ENCODE measurements around the gene TBC1D2B. TPM values are rescaled to one million over a fixed set of nuclear protein-coding genes. Genes with fewer than 3 reads are reported as not detected.
"Not testable (repeated sequence)": the region's sequence is repeated elsewhere in the genome, so short reads cannot be mapped to it uniquely, and the experiment has no call there.

TBC1D2B gene
- total RNA-seq, 1 donor from 2014 or later, result 22.1 TPM

- H3K27me3 Mint-ChIP-seq, result no peaks in the 10 kb centered on the region
- peak; percentile 64 for DNase-seq (ENCODE audit: extremely low spot score, unreplicated experiment)
- H3K4me3 Mint-ChIP-seq, result no peak overlapping the region
- no peaks in the 10 kb centered on the region for H3K4me1 Mint-ChIP-seq (ENCODE audit: unreplicated experiment)
- H3K36me3 Mint-ChIP-seq, result no peaks in the 10 kb centered on the region
- no peaks in the 10 kb centered on the region for H3K9me3 Mint-ChIP-seq
- H3K27ac Mint-ChIP-seq, result no peak overlapping the region
- TF ChIP-seq CTCF (conservative IDR thresholded peaks at IDR 0.05), result no peak
Observed at GRCh38 chr15:77975332-77976094, 102.0 kb downstream of the TBC1D2B start.

- TF ChIP-seq CTCF (conservative IDR thresholded peaks at IDR 0.05), result no peak
- H3K27ac Mint-ChIP-seq, result no peak overlapping the region
- H3K36me3 Mint-ChIP-seq, result no peaks in the 10 kb centered on the region
- DNase-seq (ENCODE audit: extremely low spot score, unreplicated experiment), result no peak
- H3K9me3 Mint-ChIP-seq, result no peaks in the 10 kb centered on the region
- H3K27me3 Mint-ChIP-seq, result no peaks in the 10 kb centered on the region
- no peaks in the 10 kb centered on the region for H3K4me1 Mint-ChIP-seq (ENCODE audit: unreplicated experiment)
- no peak overlapping the region for H3K4me3 Mint-ChIP-seq
Observed at GRCh38 chr15:77974416-77975331, 102.8 kb downstream of the TBC1D2B start.

GRCh38 chr15:77974098-77974414 lies 103.5 kb downstream of the TBC1D2B start:
- Mint-ChIP-seq H3K27me3 (no peaks in the 10 kb centered on the region), H3K36me3 (no peaks in the 10 kb centered on the region), H3K27ac (no peak overlapping the region), H3K4me1 (ENCODE audit: unreplicated experiment) (no peaks in the 10 kb centered on the region), H3K9me3 (no peaks in the 10 kb centered on the region), H3K4me3 (no peak overlapping the region)
- TF ChIP-seq CTCF (conservative IDR thresholded peaks at IDR 0.05), result no peak
- peak; percentile 54 for DNase-seq (ENCODE audit: extremely low spot score, unreplicated experiment)

- peak; percentile 54 for DNase-seq (ENCODE audit: extremely low spot score, unreplicated experiment)
- not testable (repeated sequence) for H3K4me3 Mint-ChIP-seq, H3K9me3 Mint-ChIP-seq
Observed at GRCh38 chr15:77973273-77974097, 104.0 kb downstream of the TBC1D2B start.

GRCh38 chr15:77972706-77973105 lies 104.8 kb downstream of the TBC1D2B start:
- not testable (repeated sequence) for H3K9me3 Mint-ChIP-seq; H3K27me3 Mint-ChIP-seq; H3K27ac Mint-ChIP-seq; H3K4me3 Mint-ChIP-seq; H3K36me3 Mint-ChIP-seq; H3K4me1 Mint-ChIP-seq (ENCODE audit: unreplicated experiment)
- DNase-seq (ENCODE audit: extremely low spot score, unreplicated experiment), result peak; percentile 29

More at GRCh38 chr15:77973273-77974097, 104.0 kb downstream of the TBC1D2B start:
- H3K36me3 Mint-ChIP-seq; H3K27ac Mint-ChIP-seq; H3K4me1 Mint-ChIP-seq (ENCODE audit: unreplicated experiment); H3K27me3 Mint-ChIP-seq: not testable (repeated sequence)

- not testable (repeated sequence) for H3K4me1 Mint-ChIP-seq (ENCODE audit: unreplicated experiment); H3K27ac Mint-ChIP-seq; H3K9me3 Mint-ChIP-seq; H3K27me3 Mint-ChIP-seq; H3K4me3 Mint-ChIP-seq; H3K36me3 Mint-ChIP-seq
- DNase-seq (ENCODE audit: extremely low spot score, unreplicated experiment), result peak; percentile 53
Observed at GRCh38 chr15:77971875-77972274, 105.6 kb downstream of the TBC1D2B start.

GRCh38 chr15:77970813-77971360 lies 106.6 kb downstream of the TBC1D2B start:
- H3K27me3 Mint-ChIP-seq; H3K9me3 Mint-ChIP-seq; H3K4me3 Mint-ChIP-seq; H3K4me1 Mint-ChIP-seq (ENCODE audit: unreplicated experiment); H3K27ac Mint-ChIP-seq; H3K36me3 Mint-ChIP-seq: not testable (repeated sequence)
- DNase-seq (ENCODE audit: extremely low spot score, unreplicated experiment), result peak; percentile 15
